ENCODE measurements around the gene DNPH1. TPM values are rescaled to one million over a fixed set of nuclear protein-coding genes. Genes with fewer than 3 reads are reported as not detected.

The DNPH1 gene
- total and polyA plus RNA-seq, 2 experiments from 2014 or later = 29.2 to 50.0 TPM

- Mint-ChIP-seq H3K4me1 (peaks cover 7% of the 10 kb centered on the region), H3K27ac (no peak overlapping the region), H3K4me3 (no peak overlapping the region), H3K36me3 (ENCODE audit: low read depth) (no peaks in the 10 kb centered on the region; the same call in 2 of the 3 replicates), H3K9me3 (no peaks in the 10 kb centered on the region), H3K27me3 (ENCODE audit: insufficient read depth, low read depth, poor library complexity) (peaks cover 4% of the 10 kb centered on the region)
- H3K79me2 ChIP-seq (replicated peaks; ENCODE audit: insufficient read depth) = no peaks in the 10 kb centered on the region
- DNase-seq (ENCODE audit: low spot score) (no peak), ATAC-seq (no peak)
- no peak overlapping the region for H3K4me3 ChIP-seq
- H3F3A ChIP-seq (replicated peaks; ENCODE audit: low read depth) = no peaks in the 10 kb centered on the region
- H3K27ac ChIP-seq (ENCODE audit: low read depth) = no peak overlapping the region
- H3K4me2 ChIP-seq = no peak overlapping the region
- TF ChIP-seq REST (IDR thresholded peaks at IDR 0.05; ENCODE audit: unreplicated experiment) (no peak), CTCF (conservative IDR thresholded peaks at IDR 0.05; ENCODE audit: low read depth in 2 of 2) (no peak), ZNF462 (CRISPR knock-in tag; IDR thresholded peaks at IDR 0.05) (no peak), EZH2phosphoT487 (IDR thresholded peaks at IDR 0.05; ENCODE audit: unreplicated experiment) (no peak), EZH2 (IDR thresholded peaks at IDR 0.05; ENCODE audit: low read depth, unreplicated experiment) (no peak)
- H4K20me1 ChIP-seq (replicated peaks; ENCODE audit: insufficient read depth) = no peaks in the 10 kb centered on the region
- no peak overlapping the region for H2AFZ ChIP-seq
- H3K27me3 ChIP-seq (ENCODE audit: insufficient read depth) = no peaks in the 10 kb centered on the region
- H3K4me1 ChIP-seq (ENCODE audit: insufficient read depth) = peaks cover 4% of the 10 kb centered on the region; the same call in 1 of the 2 replicates
- H3K9me2 ChIP-seq (ENCODE audit: insufficient read depth) = no peaks in the 10 kb centered on the region
- no peaks in the 10 kb centered on the region for H3K36me3 ChIP-seq (ENCODE audit: insufficient read depth)
Observed at GRCh38 chr6:43213431-43213830, 15.8 kb downstream of the DNPH1 start.
